H1 (cell line): ENCODE data around the gene MECP2. TPM values are rescaled to one million over a fixed set of nuclear protein-coding genes. Genes with fewer than 3 reads are reported as not detected.

Experiments used
- GABPA ChIP-seq: IDR thresholded peaks from 2 replicates; pipeline ENCODE4 v1.6.1; 2011; ENCODE audit warnings: mild to moderate bottlenecking, low read length, moderate library complexity, borderline replicate concordance; ENCODE audit not compliant: insufficient read depth
- KDM5A ChIP-seq: fragments of 200-600 bp; IDR thresholded peaks from 2 replicates; pipeline ENCODE4 v1.7.1; 2012; ENCODE audit warnings: mild to moderate bottlenecking, low read length, inconsistent platforms, mixed read lengths
- SP2 ChIP-seq: IDR thresholded peaks from 2 replicates; pipeline ENCODE4 v1.6.1; 2012; ENCODE audit warnings: mild to moderate bottlenecking, low read length, inconsistent platforms
- TAF1 ChIP-seq: IDR thresholded peaks from 2 replicates; pipeline ENCODE4 v1.6.1; 2011; ENCODE audit warnings: mild to moderate bottlenecking, low read depth, low read length
- polyA plus RNA-seq, 7 experiments: library from polyadenylated mRNA; depleted of rRNA in 3 of 7; stranded (reverse) in 5 of 7; unstranded in 2 of 7; fragments of >200 nt in 5 of 7; fragments of 200-250 nt in 2 of 7; gene quantifications; 1 replicate in 5 of 7; 2 replicates in 1 of 7; 4 replicates in 1 of 7; pipeline versions ENCODE4 v1.2.1 to v1.2.3, GENCODE V29; 2011 to 2013; ENCODE audit warnings: missing spikeins in 2 of 7, mixed read lengths in 2 of 7
- total RNA-seq: library from RNA; stranded (reverse); fragmentation: NEBNext Ultra II Directional; extraction: Animal tissue kit (Norgen Biotek cat#: 25700); gene quantifications from 2 replicates; pipeline ENCODE4 v1.2.1, GENCODE V29; 2021

Gene MECP2
- total and polyA plus RNA-seq, 2 of the 8 experiments (the other 6 are each of a cell fraction or from before 2014, with no cell fraction given), result 5.0 to 32.4 TPM

GRCh38 chrX:154138857-154139256 is 41.3 kb upstream of the MECP2 start (continued):
- no peak for TF ChIP-seq KDM5A
- no peak for TF ChIP-seq GABPA
- no peak for TF ChIP-seq TAF1
- no peak for TF ChIP-seq SP2
- TF ChIP-seq, all 59 proteins: peak for 0
